Thyroid gland (tissue), 4 donors: ENCODE results near the gene SORCS2.

Source experiments
- POLR2A ChIP-seq, 2 donors: fragments of 450-650 bp; IDR thresholded peaks; one replicate each; pipeline ENCODE4 v1.6.1; 2017; ENCODE audit warnings: antibody characterized with exemption in 2 of 2, mild to moderate bottlenecking in 2 of 2, moderate library complexity in 1 of 2
- TF ChIP-seq, protein P1 (sequence below), 6 experiments: fragments of 200-600 bp in 3 of 6; fragments of 450-650 bp in 3 of 6; sonication (generic) in 3 of 6; IDR thresholded peaks; one replicate each; pipeline ENCODE4 v1.5.1; 2016 to 2019; ENCODE audit warnings: antibody characterized with exemption in 6 of 6, mild to moderate bottlenecking in 2 of 6, inconsistent platforms in 1 of 6, moderate library complexity in 1 of 6

- TF ChIP-seq, protein P1, sequence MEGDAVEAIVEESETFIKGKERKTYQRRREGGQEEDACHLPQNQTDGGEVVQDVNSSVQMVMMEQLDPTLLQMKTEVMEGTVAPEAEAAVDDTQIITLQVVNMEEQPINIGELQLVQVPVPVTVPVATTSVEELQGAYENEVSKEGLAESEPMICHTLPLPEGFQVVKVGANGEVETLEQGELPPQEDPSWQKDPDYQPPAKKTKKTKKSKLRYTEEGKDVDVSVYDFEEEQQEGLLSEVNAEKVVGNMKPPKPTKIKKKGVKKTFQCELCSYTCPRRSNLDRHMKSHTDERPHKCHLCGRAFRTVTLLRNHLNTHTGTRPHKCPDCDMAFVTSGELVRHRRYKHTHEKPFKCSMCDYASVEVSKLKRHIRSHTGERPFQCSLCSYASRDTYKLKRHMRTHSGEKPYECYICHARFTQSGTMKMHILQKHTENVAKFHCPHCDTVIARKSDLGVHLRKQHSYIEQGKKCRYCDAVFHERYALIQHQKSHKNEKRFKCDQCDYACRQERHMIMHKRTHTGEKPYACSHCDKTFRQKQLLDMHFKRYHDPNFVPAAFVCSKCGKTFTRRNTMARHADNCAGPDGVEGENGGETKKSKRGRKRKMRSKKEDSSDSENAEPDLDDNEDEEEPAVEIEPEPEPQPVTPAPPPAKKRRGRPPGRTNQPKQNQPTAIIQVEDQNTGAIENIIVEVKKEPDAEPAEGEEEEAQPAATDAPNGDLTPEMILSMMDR (IDR thresholded peaks at IDR 0.05), result no peak
- TF ChIP-seq POLR2A (IDR thresholded peaks at IDR 0.05), result no peak
Observed at GRCh38 chr4:7238300-7238960, 46.1 kb downstream of the SORCS2 start.
